MCF 10A (cell line): ENCODE results near the gene STIM2. TPM values are rescaled to one million over a fixed set of nuclear protein-coding genes. Genes with fewer than 3 reads are reported as not detected.

Experiments used
- BruUV-seq: library from RNA; stranded (reverse); fragments of 400-500 nt; replicated peaks from 2 replicates; lab custom pipeline; 2021; lab: Mats Ljungman, UMichigan
- CTCF ChIA-PET: fragments of 300-600 bp; sonication (Branson Sonifier 250); formaldehyde crosslinking; extraction: SDS; loops from one replicate; lab custom pipeline; 2021; ENCODE audit warnings: antibody characterized with exemption, inconsistent platforms; lab: Yijun Ruan, JAX
- POLR2A ChIA-PET: fragments of 300-600, 350-650 bp; sonication (Branson Sonifier 250); formaldehyde crosslinking; extraction: SDS; loops from one replicate; lab custom pipeline; 2020; ENCODE audit warnings: antibody characterized with exemption, inconsistent platforms; lab: Yijun Ruan, JAX
- DNase-seq: peaks from one replicate; pipeline ENCODE4 v3.0.0-alpha.2; 2018; ENCODE audit not compliant: unreplicated experiment
- H3K27ac Mint-ChIP-seq: one replicate; pipeline ENCODE4 v1.8.0; 2022; ENCODE audit warnings: mild to moderate bottlenecking, low read depth, mixed read lengths; ENCODE audit not compliant: unreplicated experiment
- H3K27me3 Mint-ChIP-seq: one replicate; pipeline ENCODE4 v1.8.0; 2022; ENCODE audit warnings: mixed read lengths; ENCODE audit not compliant: insufficient read depth, unreplicated experiment
- H3K36me3 Mint-ChIP-seq: one replicate; pipeline ENCODE4 v1.8.0; 2022; ENCODE audit warnings: mild to moderate bottlenecking, moderate library complexity, mixed read lengths; ENCODE audit not compliant: insufficient read depth, unreplicated experiment
- H3K4me1 Mint-ChIP-seq: one replicate; pipeline ENCODE4 v1.8.0; 2022; ENCODE audit warnings: mixed read lengths; ENCODE audit not compliant: insufficient read depth, unreplicated experiment
- H3K4me3 Mint-ChIP-seq: one replicate; pipeline ENCODE4 v1.8.0; 2022; ENCODE audit warnings: mild to moderate bottlenecking, moderate library complexity, mixed read lengths; ENCODE audit not compliant: unreplicated experiment
- H3K9me3 Mint-ChIP-seq: one replicate; pipeline ENCODE4 v1.8.0; 2022; ENCODE audit warnings: mixed read lengths; ENCODE audit not compliant: unreplicated experiment
- CTCF ChIP-seq: fragments of 200-600 bp; IDR thresholded peaks from one replicate; pipeline ENCODE4 v1.8.0; 2022; ENCODE audit warnings: antibody characterized with exemption, mild to moderate bottlenecking; ENCODE audit not compliant: unreplicated experiment
- intact Hi-C: fragments of 100-400 bp; cut with micrococcal nuclease; formaldehyde crosslinking; loops from 2 replicates; pipeline ENCODE4 v1.14.1; 2022
- total RNA-seq: library from RNA; stranded (reverse); gene quantifications from 2 replicates; pipeline ENCODE4 v1.2.3, GENCODE V29; 2022

STIM2 gene
- total RNA-seq, 1 experiment from 2014 or later, result 18.5 TPM

- no peak overlapping the region for H3K27ac Mint-ChIP-seq
- ChIA-PET POLR2A (interaction anchor here (0.6 kb wide), 1 partner anchor 76 kb away, joined by 3 read pairs; no protein-coding TSS in a partner anchor), CTCF (interaction anchor here (0.5 kb wide), 1 partner anchor 332 kb away, joined by 3 read pairs; no protein-coding TSS in a partner anchor)
- no peak for DNase-seq
- no peak overlapping the region for H3K4me3 Mint-ChIP-seq
- intact Hi-C loops, result no loop called here
- no peaks in the 10 kb centered on the region for H3K36me3 Mint-ChIP-seq
- no TSS peak for BruUV-seq
- TF ChIP-seq CTCF, result no peak
- no peaks in the 10 kb centered on the region for H3K27me3 Mint-ChIP-seq
- H3K9me3 Mint-ChIP-seq, result no peaks in the 10 kb centered on the region
- H3K4me1 Mint-ChIP-seq, result no peaks in the 10 kb centered on the region
Observed at GRCh38 chr4:26985873-26986272, 125.2 kb downstream of the STIM2 start.

GRCh38 chr4:26987191-26987590 is 126.5 kb downstream of the STIM2 start:
- ChIA-PET POLR2A (no interaction called here), CTCF (no interaction called here)
- Mint-ChIP-seq H3K9me3 (no peaks in the 10 kb centered on the region), H3K27me3 (no peaks in the 10 kb centered on the region), H3K27ac (no peak overlapping the region), H3K4me1 (no peaks in the 10 kb centered on the region), H3K4me3 (no peak overlapping the region), H3K36me3 (no peaks in the 10 kb centered on the region)
- BruUV-seq, result no TSS peak
- DNase-seq, result no peak
- intact Hi-C loops, result no loop called here
- TF ChIP-seq CTCF, result no peak

GRCh38 chr4:26991057-26991456 is 130.4 kb downstream of the STIM2 start:
- BruUV-seq, result no TSS peak
- H3K27ac Mint-ChIP-seq, result no peak overlapping the region
- no peak for TF ChIP-seq CTCF
- no peak overlapping the region for H3K4me3 Mint-ChIP-seq
- H3K4me1 Mint-ChIP-seq, result no peaks in the 10 kb centered on the region
- intact Hi-C loops, result no loop called here
- ChIA-PET POLR2A (no interaction called here), CTCF (interaction anchor here (0.6 to 0.9 kb wide), 2 partner anchors 14 to 19 kb away, joined by 3 to 4 read pairs; no protein-coding TSS in a partner anchor)
- H3K9me3 Mint-ChIP-seq, result no peaks in the 10 kb centered on the region
- DNase-seq, result no peak
- no peaks in the 10 kb centered on the region for H3K27me3 Mint-ChIP-seq
- no peaks in the 10 kb centered on the region for H3K36me3 Mint-ChIP-seq

GRCh38 chr4:26992657-26993361 is 132.2 kb downstream of the STIM2 start:
- no peaks in the 10 kb centered on the region for H3K36me3 Mint-ChIP-seq
- H3K9me3 Mint-ChIP-seq, result no peaks in the 10 kb centered on the region
- no peaks in the 10 kb centered on the region for H3K4me1 Mint-ChIP-seq
- BruUV-seq, result no TSS peak
- intact Hi-C loops, result no loop called here
- TF ChIP-seq CTCF, result no peak
- no peak overlapping the region for H3K27ac Mint-ChIP-seq
- ChIA-PET CTCF (interaction anchor here (0.5 kb wide), 2 partner anchors 59 to 392 kb away, joined by 3 read pairs; no protein-coding TSS in a partner anchor), POLR2A (interaction anchor here (1.0 to 1.1 kb wide), 2 partner anchors 17 to 132 kb away, joined by 3 read pairs; partner anchors contain the start of gene STIM2)
- H3K4me3 Mint-ChIP-seq, result no peak overlapping the region
- peak; percentile 16 for DNase-seq
- H3K27me3 Mint-ChIP-seq, result no peaks in the 10 kb centered on the region
